ENCODE data around the gene ZNF654.

The ZNF654 gene

DNA sequence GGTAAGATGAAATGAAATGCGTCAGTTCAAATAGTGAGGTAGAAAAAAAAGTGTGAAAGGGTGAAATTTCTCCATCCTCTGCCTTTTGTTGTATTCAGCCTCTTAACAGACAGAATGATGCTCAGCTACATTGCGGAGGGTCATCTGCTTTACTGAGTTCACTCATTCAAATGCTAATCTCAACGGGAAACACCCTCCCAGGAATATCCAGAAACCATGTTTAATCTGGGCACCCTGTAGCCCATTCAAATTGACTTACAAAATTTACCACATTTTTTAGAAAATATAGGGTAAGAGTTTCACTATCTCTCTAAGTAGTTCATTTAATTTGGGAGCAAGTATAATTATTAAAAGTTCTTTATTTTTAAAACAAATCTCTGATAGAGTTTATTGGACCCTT is 133.6 kb downstream of the ZNF654 start:
- Histone ChIP-seq H3K9me3 (ENCODE audit: control insufficient read depth in 2 of 2, low read length in 2 of 2) (no peaks in the 10 kb centered on the region), H3K36me3 (ENCODE audit: control insufficient read depth in 2 of 2, insufficient read depth in 2 of 2, low read length in 2 of 2) (no peaks in the 10 kb centered on the region), H3K4me3 (ENCODE audit: low read length in 2 of 2) (no peak overlapping the region), H3K4me1 (ENCODE audit: control insufficient read depth, insufficient read depth, low read length) (no peaks in the 10 kb centered on the region), H3K9ac (ENCODE audit: low read length in 2 of 2) (no peak overlapping the region), H3K27ac (ENCODE audit: low read length) (no peak overlapping the region), H3K27me3 (ENCODE audit: control insufficient read depth in 1 of 2, insufficient read depth in 2 of 2, low read length in 2 of 2) (no peaks in the 10 kb centered on the region)

Measured in stomach smooth muscle (tissue), 2 donors.